ENCODE measurements around the gene AFM. TPM values are rescaled to one million over a fixed set of nuclear protein-coding genes. Genes with fewer than 3 reads are reported as not detected.

Gene AFM
- total RNA-seq, 1 donor from 2014 or later: 2.9 TPM

GRCh38 chr4:73470728-73471127, 10.8 kb upstream of the AFM start:
- Mint-ChIP-seq H3K9me3 (peaks cover 4% of the 10 kb centered on the region), H3K27ac (no peak overlapping the region), H3K4me1 (ENCODE audit: unreplicated experiment) (no peaks in the 10 kb centered on the region), H3K27me3 (no peaks in the 10 kb centered on the region), H3K4me3 (no peak overlapping the region), H3K36me3 (no peaks in the 10 kb centered on the region)
- DNase-seq (ENCODE audit: extremely low spot score, unreplicated experiment): no peak
- TF ChIP-seq CTCF (conservative IDR thresholded peaks at IDR 0.05): no peak

- no peaks in the 10 kb centered on the region for H3K36me3 Mint-ChIP-seq
- H3K4me1 Mint-ChIP-seq (ENCODE audit: unreplicated experiment): no peaks in the 10 kb centered on the region
- H3K27me3 Mint-ChIP-seq: no peaks in the 10 kb centered on the region
- H3K4me3 Mint-ChIP-seq: no peak overlapping the region
- peaks cover 6% of the 10 kb centered on the region for H3K9me3 Mint-ChIP-seq
- no peak for TF ChIP-seq CTCF (conservative IDR thresholded peaks at IDR 0.05)
- no peak overlapping the region for H3K27ac Mint-ChIP-seq
- no peak for DNase-seq (ENCODE audit: extremely low spot score, unreplicated experiment)
These were observed 4.4 kb upstream of the AFM start for GRCh38 chr4:73477176-73477575.

DNA sequence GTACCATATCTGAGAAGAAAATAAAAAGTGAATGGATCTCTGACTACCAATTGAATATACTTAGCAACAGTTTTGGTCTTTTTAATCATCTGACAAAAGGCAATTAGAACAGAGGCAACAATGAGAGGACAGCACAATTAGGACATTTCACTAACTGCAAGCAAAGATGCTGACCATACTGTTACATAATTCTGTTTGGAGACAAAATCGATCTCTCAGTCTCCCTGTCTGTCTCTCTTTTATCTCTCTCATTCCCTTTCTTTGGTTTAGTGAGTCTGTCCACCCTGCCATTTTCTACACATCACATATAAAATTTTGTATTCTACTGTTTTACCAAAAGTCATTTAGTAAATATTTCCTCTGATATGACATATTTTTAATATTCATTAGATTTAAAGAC, 2.2 kb upstream of the AFM start:
- Mint-ChIP-seq H3K27ac (no peak overlapping the region), H3K4me1 (ENCODE audit: unreplicated experiment) (no peaks in the 10 kb centered on the region), H3K36me3 (no peaks in the 10 kb centered on the region), H3K4me3 (no peak overlapping the region), H3K27me3 (no peaks in the 10 kb centered on the region), H3K9me3 (peaks cover 6% of the 10 kb centered on the region)
- TF ChIP-seq CTCF (conservative IDR thresholded peaks at IDR 0.05): no peak
- no peak for DNase-seq (ENCODE audit: extremely low spot score, unreplicated experiment)

DNA sequence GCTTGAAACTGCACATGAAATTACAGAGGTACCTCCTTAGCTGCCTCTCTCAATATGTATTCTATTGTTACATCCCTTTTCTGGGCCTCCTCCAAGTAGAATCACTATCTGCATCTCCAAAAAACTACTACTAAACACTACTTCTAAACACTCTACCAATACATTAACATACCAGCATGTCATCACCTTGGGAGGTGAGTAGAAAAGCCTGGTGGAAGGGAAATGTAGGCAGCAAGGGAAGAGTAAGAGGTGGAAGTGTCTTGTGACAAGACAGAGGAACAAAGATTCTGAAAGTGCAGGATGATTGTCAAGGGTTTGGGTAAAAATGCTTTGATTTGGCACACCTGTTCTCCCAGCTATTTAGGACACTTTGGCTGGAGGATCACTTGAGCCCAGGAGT, 3.5 kb downstream of the AFM start:
- H3K9me3 Mint-ChIP-seq: no peaks in the 10 kb centered on the region
- H3K4me1 Mint-ChIP-seq (ENCODE audit: unreplicated experiment): no peaks in the 10 kb centered on the region
- no peak overlapping the region for H3K27ac Mint-ChIP-seq
- no peak overlapping the region for H3K4me3 Mint-ChIP-seq
- no peak for TF ChIP-seq CTCF (conservative IDR thresholded peaks at IDR 0.05)
- no peaks in the 10 kb centered on the region for H3K36me3 Mint-ChIP-seq
- no peak for DNase-seq (ENCODE audit: extremely low spot score, unreplicated experiment)
- peaks cover 3% of the 10 kb centered on the region for H3K27me3 Mint-ChIP-seq

- Mint-ChIP-seq H3K4me1 (ENCODE audit: unreplicated experiment) (no peaks in the 10 kb centered on the region), H3K9me3 (no peaks in the 10 kb centered on the region), H3K27ac (no peak overlapping the region), H3K36me3 (no peaks in the 10 kb centered on the region), H3K4me3 (no peak overlapping the region), H3K27me3 (peaks cover 3% of the 10 kb centered on the region)
- no peak for DNase-seq (ENCODE audit: extremely low spot score, unreplicated experiment)
- no peak for TF ChIP-seq CTCF (conservative IDR thresholded peaks at IDR 0.05)
These were observed 4.1 kb downstream of the AFM start for GRCh38 chr4:73485596-73485995.

- Mint-ChIP-seq H3K36me3 (no peaks in the 10 kb centered on the region), H3K9me3 (no peaks in the 10 kb centered on the region), H3K27ac (no peak overlapping the region), H3K27me3 (peaks cover 3% of the 10 kb centered on the region), H3K4me1 (ENCODE audit: unreplicated experiment) (no peaks in the 10 kb centered on the region), H3K4me3 (no peak overlapping the region)
- TF ChIP-seq CTCF (conservative IDR thresholded peaks at IDR 0.05): no peak
- no peak for DNase-seq (ENCODE audit: extremely low spot score, unreplicated experiment)
These were observed 5.0 kb downstream of the AFM start for GRCh38 chr4:73486497-73486896.

Data from type B pancreatic cell (in vitro differentiated cells).